KMS-11 (cell line): ENCODE data around the gene PLD1.

Experiments used
- H2AFZ ChIP-seq: fragments of 200-600 bp; sonication (generic); 2 replicates; pipeline ENCODE4 v1.6.1; 2016; ENCODE audit warnings: antibody characterized with exemption, mixed run types, low read depth
- H3K27ac ChIP-seq: fragments of 200-600 bp; sonication (generic); 2 replicates; pipeline ENCODE4 v1.6.1; 2016; ENCODE audit warnings: mild to moderate bottlenecking, mixed run types
- H3K27me3 ChIP-seq: fragments of 200-600 bp; sonication (generic); 2 replicates; pipeline ENCODE4 v1.6.1; 2017; ENCODE audit warnings: mild to moderate bottlenecking, low read depth, mixed run types, moderate library complexity; ENCODE audit not compliant: insufficient read depth
- H3K36me3 ChIP-seq: fragments of 200-600 bp; sonication (generic); 2 replicates; pipeline ENCODE4 v1.6.1; 2017; ENCODE audit warnings: mild to moderate bottlenecking, mixed run types; ENCODE audit not compliant: insufficient read depth
- H3K4me1 ChIP-seq: fragments of 200-600 bp; sonication (generic); 2 replicates; pipeline ENCODE4 v1.6.1; 2016; ENCODE audit warnings: mild to moderate bottlenecking, low read depth, mixed run types; ENCODE audit not compliant: poor library complexity, severe bottlenecking
- H3K4me2 ChIP-seq: fragments of 200-600 bp; sonication (generic); 2 replicates; pipeline ENCODE4 v1.7.0; 2016; ENCODE audit warnings: mild to moderate bottlenecking, mixed run types
- H3K4me3 ChIP-seq: fragments of 200-600 bp; sonication (generic); IDR thresholded peaks from 2 replicates; pipeline ENCODE4 v1.6.1; 2017; ENCODE audit warnings: low read depth, low read length, mixed read lengths; ENCODE audit not compliant: insufficient read depth
- H3K79me2 ChIP-seq: fragments of 200-600 bp; sonication (generic); 2 replicates; pipeline ENCODE4 v1.6.1; 2016; ENCODE audit warnings: low read depth, mixed run types; ENCODE audit not compliant: insufficient read depth
- H3K9ac ChIP-seq: fragments of 200-600 bp; sonication (generic); 2 replicates; pipeline ENCODE4 v1.6.1; 2016; ENCODE audit warnings: mild to moderate bottlenecking, mixed run types
- H4K20me1 ChIP-seq: fragments of 200-600 bp; sonication (generic); 2 replicates; pipeline ENCODE4 v1.6.1; 2016; ENCODE audit warnings: mild to moderate bottlenecking, mixed run types; ENCODE audit not compliant: insufficient read depth
- CTCF ChIP-seq: fragments of 200-600 bp; sonication (generic); conservative IDR thresholded peaks from 2 replicates; pipeline ENCODE4 v1.6.1; 2017; ENCODE audit warnings: low read depth, mild to moderate bottlenecking, antibody characterized with exemption, low read length, moderate library complexity, mixed read lengths

Gene PLD1

GRCh38 chr3:171691485-171691884, 118.8 kb downstream of the PLD1 start:
- no peak overlapping the region for H2AFZ ChIP-seq
- TF ChIP-seq CTCF = no peak
- no peaks in the 10 kb centered on the region for H3K4me1 ChIP-seq

GRCh38 chr3:171690281-171690680, 120.0 kb downstream of the PLD1 start:
- Histone ChIP-seq H3K9ac (no peak overlapping the region), H3K36me3 (no peaks in the 10 kb centered on the region), H4K20me1 (no peaks in the 10 kb centered on the region), H3K27ac (no peak overlapping the region), H3K4me3 (no peak overlapping the region), H3K4me1 (no peaks in the 10 kb centered on the region), H2AFZ (no peak overlapping the region), H3K27me3 (no peaks in the 10 kb centered on the region), H3K4me2 (no peak overlapping the region), H3K79me2 (no peaks in the 10 kb centered on the region)
- no peak for TF ChIP-seq CTCF

More at GRCh38 chr3:171691485-171691884, 118.8 kb downstream of the PLD1 start:
- no peak overlapping the region for H3K9ac ChIP-seq
- H3K4me3 ChIP-seq = no peak overlapping the region
- no peak overlapping the region for H3K27ac ChIP-seq
- H3K36me3 ChIP-seq = no peaks in the 10 kb centered on the region
- no peaks in the 10 kb centered on the region for H3K79me2 ChIP-seq
- no peak overlapping the region for H3K4me2 ChIP-seq
- H3K27me3 ChIP-seq = no peaks in the 10 kb centered on the region
- H4K20me1 ChIP-seq = no peaks in the 10 kb centered on the region

DNA sequence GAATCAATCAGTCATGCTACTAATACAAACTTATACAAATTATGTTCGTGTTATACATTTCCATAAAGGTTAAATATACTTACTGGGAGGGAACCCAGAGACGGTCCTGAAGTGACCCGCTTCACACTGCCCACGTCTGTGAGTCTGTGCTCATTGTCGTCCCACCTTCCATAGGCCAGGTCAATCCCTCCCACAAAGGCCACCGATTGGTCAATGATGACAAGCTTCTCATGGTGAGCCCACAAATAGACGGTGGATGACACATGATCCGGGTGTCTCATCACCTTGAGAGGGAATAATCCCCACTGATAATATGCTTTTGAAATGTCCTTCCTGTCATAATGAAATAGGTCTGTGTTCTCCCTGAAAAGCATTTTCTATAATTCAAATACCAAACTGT, 121.7 kb downstream of the PLD1 start:
- no peaks in the 10 kb centered on the region for H3K27me3 ChIP-seq
- no peaks in the 10 kb centered on the region for H3K36me3 ChIP-seq
- no peaks in the 10 kb centered on the region for H3K79me2 ChIP-seq
- TF ChIP-seq CTCF = no peak
- no peak overlapping the region for H3K4me2 ChIP-seq
- H2AFZ ChIP-seq = no peak overlapping the region
- no peaks in the 10 kb centered on the region for H4K20me1 ChIP-seq
- no peak overlapping the region for H3K27ac ChIP-seq
- no peak overlapping the region for H3K9ac ChIP-seq
- no peak overlapping the region for H3K4me3 ChIP-seq
- H3K4me1 ChIP-seq = no peaks in the 10 kb centered on the region

- no peak overlapping the region for H3K9ac ChIP-seq
- no peaks in the 10 kb centered on the region for H4K20me1 ChIP-seq
- H3K4me1 ChIP-seq = no peaks in the 10 kb centered on the region
- no peaks in the 10 kb centered on the region for H3K27me3 ChIP-seq
- no peaks in the 10 kb centered on the region for H3K79me2 ChIP-seq
- no peak overlapping the region for H3K4me3 ChIP-seq
- no peak for TF ChIP-seq CTCF
- no peak overlapping the region for H3K4me2 ChIP-seq
- H3K27ac ChIP-seq = no peak overlapping the region
- H3K36me3 ChIP-seq = no peaks in the 10 kb centered on the region
- H2AFZ ChIP-seq = no peak overlapping the region
Observed at GRCh38 chr3:171688002-171688401, 122.3 kb downstream of the PLD1 start.
